DND-41 (cell line): ENCODE measurements around the gene PPP1R13B.

ENCODE experiments used
- ATAC-seq: fragments of 200-7000 bp; cut with Tn5 transposase; 3 replicates; pipeline ENCODE4 v1.9.1; 2021; ENCODE audit warnings: low read depth; ENCODE audit not compliant: insufficient read depth
- DNase-seq: peaks from one replicate; pipeline ENCODE4 v3.0.0-alpha.2; 2020
- H2AFZ ChIP-seq: 2 replicates; pipeline ENCODE4 v1.6.0; 2012; ENCODE audit warnings: low read depth, low read length
- H3K27ac ChIP-seq: 2 replicates; pipeline ENCODE4 v1.5.1; 2012; ENCODE audit warnings: low read length, inconsistent platforms
- H3K27me3 ChIP-seq: fragments of 200-600 bp; sonication (generic); 2 replicates; pipeline ENCODE4 v1.6.0; 2012; ENCODE audit warnings: low read length, mild to moderate bottlenecking, inconsistent platforms; ENCODE audit not compliant: insufficient read depth, poor library complexity
- H3K36me3 ChIP-seq: 2 replicates; pipeline ENCODE4 v1.5.1; 2012; ENCODE audit warnings: low read length, inconsistent platforms; ENCODE audit not compliant: insufficient read depth
- H3K4me1 ChIP-seq: 2 replicates; pipeline ENCODE4 v1.5.1; 2012; ENCODE audit warnings: mild to moderate bottlenecking, low read length; ENCODE audit not compliant: insufficient read depth
- H3K4me2 ChIP-seq: 2 replicates; pipeline ENCODE4 v1.6.0; 2012; ENCODE audit warnings: mild to moderate bottlenecking, moderate library complexity, low read length, inconsistent platforms; ENCODE audit not compliant: insufficient read depth
- H3K4me3 ChIP-seq, 2 experiments: fragments of 200-600 bp in 1 of 2; shearing (Covaris generic) in 1 of 2; 2 replicates each; pipeline ENCODE4 v1.5.1; 2012 to 2016; ENCODE audit warnings: inconsistent platforms in 2 of 2, low read length in 2 of 2, mild to moderate bottlenecking in 2 of 2, low read depth in 1 of 2, moderate library complexity in 1 of 2
- H3K79me2 ChIP-seq: 2 replicates; pipeline ENCODE4 v1.6.0; 2012; ENCODE audit warnings: low read length, inconsistent platforms; ENCODE audit not compliant: insufficient read depth
- H3K9ac ChIP-seq: 2 replicates; pipeline ENCODE4 v1.6.0; 2012; ENCODE audit warnings: low read depth, mild to moderate bottlenecking, inconsistent platforms, low read length, moderate library complexity
- H3K9me3 ChIP-seq: 2 replicates; pipeline ENCODE4 v1.5.1; 2012; ENCODE audit warnings: low read length, moderate library complexity, mild to moderate bottlenecking, inconsistent platforms; ENCODE audit not compliant: insufficient read depth, severe bottlenecking
- H4K20me1 ChIP-seq: 2 replicates; pipeline ENCODE4 v1.6.0; 2012; ENCODE audit warnings: low read length; ENCODE audit not compliant: insufficient read depth
- EZH2 ChIP-seq: IDR thresholded peaks from 3 replicates; pipeline ENCODE4 v1.6.1; 2012; ENCODE audit warnings: borderline replicate concordance, low read depth, mild to moderate bottlenecking, moderate library complexity, low read length, inconsistent platforms; ENCODE audit not compliant: severe bottlenecking
- TF ChIP-seq, protein P1 (sequence below): IDR thresholded peaks from 2 replicates; pipeline ENCODE4 v1.5.1; 2012; ENCODE audit warnings: borderline replicate concordance, low read length, moderate library complexity, mild to moderate bottlenecking; ENCODE audit not compliant: poor library complexity, severe bottlenecking; ENCODE audit errors: extremely low read depth

Gene PPP1R13B, protein sequence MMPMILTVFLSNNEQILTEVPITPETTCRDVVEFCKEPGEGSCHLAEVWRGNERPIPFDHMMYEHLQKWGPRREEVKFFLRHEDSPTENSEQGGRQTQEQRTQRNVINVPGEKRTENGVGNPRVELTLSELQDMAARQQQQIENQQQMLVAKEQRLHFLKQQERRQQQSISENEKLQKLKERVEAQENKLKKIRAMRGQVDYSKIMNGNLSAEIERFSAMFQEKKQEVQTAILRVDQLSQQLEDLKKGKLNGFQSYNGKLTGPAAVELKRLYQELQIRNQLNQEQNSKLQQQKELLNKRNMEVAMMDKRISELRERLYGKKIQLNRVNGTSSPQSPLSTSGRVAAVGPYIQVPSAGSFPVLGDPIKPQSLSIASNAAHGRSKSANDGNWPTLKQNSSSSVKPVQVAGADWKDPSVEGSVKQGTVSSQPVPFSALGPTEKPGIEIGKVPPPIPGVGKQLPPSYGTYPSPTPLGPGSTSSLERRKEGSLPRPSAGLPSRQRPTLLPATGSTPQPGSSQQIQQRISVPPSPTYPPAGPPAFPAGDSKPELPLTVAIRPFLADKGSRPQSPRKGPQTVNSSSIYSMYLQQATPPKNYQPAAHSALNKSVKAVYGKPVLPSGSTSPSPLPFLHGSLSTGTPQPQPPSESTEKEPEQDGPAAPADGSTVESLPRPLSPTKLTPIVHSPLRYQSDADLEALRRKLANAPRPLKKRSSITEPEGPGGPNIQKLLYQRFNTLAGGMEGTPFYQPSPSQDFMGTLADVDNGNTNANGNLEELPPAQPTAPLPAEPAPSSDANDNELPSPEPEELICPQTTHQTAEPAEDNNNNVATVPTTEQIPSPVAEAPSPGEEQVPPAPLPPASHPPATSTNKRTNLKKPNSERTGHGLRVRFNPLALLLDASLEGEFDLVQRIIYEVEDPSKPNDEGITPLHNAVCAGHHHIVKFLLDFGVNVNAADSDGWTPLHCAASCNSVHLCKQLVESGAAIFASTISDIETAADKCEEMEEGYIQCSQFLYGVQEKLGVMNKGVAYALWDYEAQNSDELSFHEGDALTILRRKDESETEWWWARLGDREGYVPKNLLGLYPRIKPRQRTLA

DNA sequence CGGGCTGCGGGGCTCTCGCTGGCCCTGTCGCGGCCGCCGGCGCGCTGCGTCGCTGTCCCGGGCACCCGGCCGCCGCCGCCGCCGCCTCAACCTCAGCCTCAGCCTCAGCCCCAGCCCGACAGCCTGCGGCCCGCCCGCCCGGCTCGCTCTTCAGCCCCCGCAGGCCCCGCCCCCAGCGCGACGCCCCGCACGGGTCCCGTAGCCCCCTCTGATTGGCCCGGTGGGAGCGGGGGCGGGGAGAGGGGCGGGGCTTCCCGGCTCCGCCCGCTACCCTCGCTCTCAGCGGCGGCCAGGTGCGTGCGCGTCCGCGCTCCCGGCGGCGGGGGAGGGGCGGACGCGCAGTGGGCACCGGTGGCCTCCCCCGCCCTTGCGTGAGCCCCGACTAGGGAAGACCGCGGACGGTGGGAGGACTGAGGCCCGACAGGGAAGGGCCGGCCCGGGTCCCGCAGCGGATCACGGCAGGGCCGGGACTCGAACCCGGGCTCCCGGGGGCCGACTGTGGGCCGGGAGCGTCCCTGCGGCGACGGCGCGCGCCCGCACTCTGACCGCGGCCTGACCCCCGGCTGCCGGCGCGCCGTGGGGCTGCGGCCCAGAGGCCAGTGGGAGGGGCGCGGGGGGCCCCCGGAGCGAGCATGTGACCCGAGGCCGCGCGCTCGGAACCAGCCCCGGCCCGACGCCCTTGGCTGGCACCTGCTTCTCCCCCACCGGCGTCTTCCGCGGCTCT is at the start of gene PPP1R13B:
Gene PPP1R13B (minus strand): TSS at position 125 of the 724 bp plus-strand sequence. CDS start 268 bp downstream, outside the sequence.
- Histone ChIP-seq H3K4me2 (peak within 1 kb of the TSS; percentile 62), H2AFZ (no peak within 1 kb of the TSS), H3K4me3 (peak within 1 kb of the TSS in 1 of 2 experiments; percentile 47; a peak in 2 of 4 replicates), H3K27ac (no peak within 1 kb of the TSS), H3K4me1 (peaks cover 5% of the 10 kb centered on the region), H3K9ac (no peak within 1 kb of the TSS), H3K79me2 (no peaks in the 10 kb centered on the region), H4K20me1 (peaks cover 3% of the 10 kb centered on the region; the same call in 1 of the 2 replicates), H3K36me3 (no peaks in the 10 kb centered on the region), H3K9me3 (no peaks in the 10 kb centered on the region), H3K27me3 (peaks cover 18% of the 10 kb centered on the region)
- ATAC-seq (peak; percentile 98), DNase-seq (peak; percentile 82)
- TF ChIP-seq, protein P1, sequence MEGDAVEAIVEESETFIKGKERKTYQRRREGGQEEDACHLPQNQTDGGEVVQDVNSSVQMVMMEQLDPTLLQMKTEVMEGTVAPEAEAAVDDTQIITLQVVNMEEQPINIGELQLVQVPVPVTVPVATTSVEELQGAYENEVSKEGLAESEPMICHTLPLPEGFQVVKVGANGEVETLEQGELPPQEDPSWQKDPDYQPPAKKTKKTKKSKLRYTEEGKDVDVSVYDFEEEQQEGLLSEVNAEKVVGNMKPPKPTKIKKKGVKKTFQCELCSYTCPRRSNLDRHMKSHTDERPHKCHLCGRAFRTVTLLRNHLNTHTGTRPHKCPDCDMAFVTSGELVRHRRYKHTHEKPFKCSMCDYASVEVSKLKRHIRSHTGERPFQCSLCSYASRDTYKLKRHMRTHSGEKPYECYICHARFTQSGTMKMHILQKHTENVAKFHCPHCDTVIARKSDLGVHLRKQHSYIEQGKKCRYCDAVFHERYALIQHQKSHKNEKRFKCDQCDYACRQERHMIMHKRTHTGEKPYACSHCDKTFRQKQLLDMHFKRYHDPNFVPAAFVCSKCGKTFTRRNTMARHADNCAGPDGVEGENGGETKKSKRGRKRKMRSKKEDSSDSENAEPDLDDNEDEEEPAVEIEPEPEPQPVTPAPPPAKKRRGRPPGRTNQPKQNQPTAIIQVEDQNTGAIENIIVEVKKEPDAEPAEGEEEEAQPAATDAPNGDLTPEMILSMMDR = no peak
- TF ChIP-seq EZH2 = no peak

DNA sequence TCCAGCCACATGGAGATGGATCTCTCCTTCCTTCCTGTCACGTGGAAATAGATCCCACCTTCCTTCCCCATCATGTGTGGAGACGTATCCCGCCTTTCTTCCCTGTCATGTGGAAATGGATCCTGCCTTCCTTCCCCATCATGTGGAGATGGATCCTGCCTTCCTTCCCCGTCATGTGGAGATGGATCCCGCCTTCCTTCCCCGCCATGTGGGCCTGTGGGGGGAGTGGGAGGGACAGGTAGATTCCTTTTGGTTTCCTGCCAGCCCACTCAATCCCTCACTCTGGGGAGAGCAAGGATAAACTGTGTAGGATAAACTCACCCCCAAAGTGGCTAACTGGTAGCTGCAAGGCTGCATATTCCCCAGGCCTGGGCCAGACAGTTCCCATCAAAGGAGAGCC is 49.2 kb upstream of the PPP1R13B start:
- DNase-seq = no peak
- H4K20me1 ChIP-seq = no peaks in the 10 kb centered on the region
- H3K79me2 ChIP-seq = no peaks in the 10 kb centered on the region
- no peaks in the 10 kb centered on the region for H3K36me3 ChIP-seq
- no peak overlapping the region for H3K4me3 ChIP-seq
- TF ChIP-seq EZH2 = no peak
- TF ChIP-seq, protein P1 = no peak
- no peak overlapping the region for H2AFZ ChIP-seq
- H3K4me1 ChIP-seq = no peaks in the 10 kb centered on the region
- no peaks in the 10 kb centered on the region for H3K9me3 ChIP-seq
- H3K4me2 ChIP-seq = no peak overlapping the region
- no peak overlapping the region for H3K27ac ChIP-seq
- no peaks in the 10 kb centered on the region for H3K27me3 ChIP-seq
- no peak for ATAC-seq
- H3K9ac ChIP-seq = no peak overlapping the region

- H3K79me2 ChIP-seq = no peaks in the 10 kb centered on the region
- ATAC-seq = no peak
- no peak overlapping the region for H3K4me2 ChIP-seq
Observed at GRCh38 chr14:103894723-103895059, 47.3 kb upstream of the PPP1R13B start.

More at GRCh38 chr14:103894723-103895059, 47.3 kb upstream of the PPP1R13B start:
- no peaks in the 10 kb centered on the region for H3K27me3 ChIP-seq
- H4K20me1 ChIP-seq = no peaks in the 10 kb centered on the region
- TF ChIP-seq, protein P1 = no peak
- TF ChIP-seq EZH2 = no peak
- H2AFZ ChIP-seq = no peak overlapping the region
- H3K4me1 ChIP-seq = no peaks in the 10 kb centered on the region
- H3K9ac ChIP-seq = no peak overlapping the region
- no peaks in the 10 kb centered on the region for H3K36me3 ChIP-seq
- H3K4me3 ChIP-seq = no peak overlapping the region
- no peak overlapping the region for H3K27ac ChIP-seq
- no peaks in the 10 kb centered on the region for H3K9me3 ChIP-seq
- no peak for DNase-seq
